H1 (cell line): ENCODE data around the gene SLC2A4RG. TPM values are rescaled to one million over a fixed set of nuclear protein-coding genes. Genes with fewer than 3 reads are reported as not detected.

Experiments used
- CTCF ChIA-PET: fragments of 300-600 bp; sonication (Branson Sonifier 250); formaldehyde crosslinking; loops from one replicate; lab custom pipeline; 2021; ENCODE audit not compliant: partially characterized antibody; lab: Charles Lee
- POLR2A ChIA-PET: fragments of 300-600 bp; sonication (Branson Sonifier 250); formaldehyde crosslinking; loops from one replicate; lab custom pipeline; 2021; ENCODE audit warnings: inconsistent platforms; ENCODE audit not compliant: partially characterized antibody; lab: Charles Lee
- DNase-seq, 2 experiments: peaks; one replicate each; pipeline versions ENCODE4 v3.0.0 to v3.0.0-alpha.2; 2010 to 2022; ENCODE audit warnings: low spot score in 2 of 2, low read depth in 1 of 2, mixed read lengths in 1 of 2
- FAIRE-seq: peaks from 2 replicates; lab custom pipeline; 2011; peaks lifted over from hg19 to GRCh38; lab: Jason Lieb, UNC
- H2AFZ ChIP-seq: 2 replicates; pipeline ENCODE4 v1.8.1; 2012; ENCODE audit warnings: low read length, inconsistent platforms
- H2AK5ac ChIP-seq: 2 replicates; pipeline ENCODE4 v1.6.1; 2013; ENCODE audit warnings: low read depth, low read length
- H2BK120ac ChIP-seq: replicated peaks from 2 replicates; pipeline ENCODE3; 2013; ENCODE audit warnings: low read depth, low read length, inconsistent platforms
- H2BK12ac ChIP-seq: 2 replicates; pipeline ENCODE4 v1.6.1; 2013; ENCODE audit warnings: low read depth, low read length
- H2BK15ac ChIP-seq: 2 replicates; pipeline ENCODE4 v1.6.1; 2013; ENCODE audit warnings: low read length
- H2BK20ac ChIP-seq: 2 replicates; pipeline ENCODE4 v1.6.1; 2013; ENCODE audit warnings: low read length
- H2BK5ac ChIP-seq: 2 replicates; pipeline ENCODE4 v1.6.1; 2013; ENCODE audit warnings: low read depth, low read length
- H3K14ac ChIP-seq: 2 replicates; pipeline ENCODE4 v1.6.1; 2013; ENCODE audit warnings: inconsistent platforms; ENCODE audit not compliant: insufficient read length
- H3K18ac ChIP-seq: 2 replicates; pipeline ENCODE4 v1.6.1; 2013; ENCODE audit warnings: low read length; ENCODE audit errors: extremely low read depth
- H3K23ac ChIP-seq: 2 replicates; pipeline ENCODE4 v1.6.1; 2013; ENCODE audit warnings: inconsistent platforms; ENCODE audit not compliant: insufficient read length
- H3K23me2 ChIP-seq: 2 replicates; pipeline ENCODE4 v1.6.1; 2013; ENCODE audit warnings: low read depth, low read length
- H3K27ac ChIP-seq: 2 replicates; pipeline ENCODE4 v1.6.1; 2011; ENCODE audit warnings: low read depth, low read length, inconsistent platforms
- H3K27me3 ChIP-seq, 4 experiments: replicated peaks in 1 of 4; 1 replicate in 1 of 4; 2 replicates in 3 of 4; pipeline versions ENCODE4 v1.6.1 to v1.8.1; 2011 to 2013; ENCODE audit warnings: low read length in 3 of 4, mild to moderate bottlenecking in 3 of 4, inconsistent platforms in 2 of 4, mixed read lengths in 2 of 4, moderate library complexity in 1 of 4; ENCODE audit not compliant: control insufficient read depth in 3 of 4, insufficient read depth in 3 of 4; ENCODE audit errors: extremely low read depth in 1 of 4
- H3K36me3 ChIP-seq, 4 experiments: 2 replicates each; pipeline versions ENCODE4 v1.6.1 to v1.8.1; 2011 to 2013; ENCODE audit warnings: mild to moderate bottlenecking in 4 of 4, low read length in 3 of 4, moderate library complexity in 2 of 4, control low read depth in 1 of 4, inconsistent platforms in 1 of 4; ENCODE audit not compliant: insufficient read depth in 4 of 4, control insufficient read depth in 2 of 4
- H3K4ac ChIP-seq: replicated peaks from 2 replicates; pipeline ENCODE3; 2013; ENCODE audit warnings: low read length, low read depth, mixed read lengths, inconsistent platforms; ENCODE audit not compliant: insufficient read length
- H3K4me1 ChIP-seq, 4 experiments: replicated peaks in 1 of 4; 1 replicate in 1 of 4; 2 replicates in 3 of 4; pipeline versions ENCODE4 v1.6.1 to v1.8.1; 2011 to 2013; ENCODE audit warnings: low read length in 3 of 4, inconsistent platforms in 2 of 4, mixed read lengths in 1 of 4; ENCODE audit not compliant: insufficient read depth in 4 of 4, control insufficient read depth in 3 of 4
- H3K4me2 ChIP-seq, 2 experiments: 2 replicates each; pipeline versions ENCODE4 v1.6.1 to v1.8.1; 2011 to 2013; ENCODE audit warnings: low read depth in 2 of 2, low read length in 2 of 2, control low read depth in 1 of 2, inconsistent platforms in 1 of 2, mild to moderate bottlenecking in 1 of 2; ENCODE audit not compliant: insufficient read depth in 1 of 2
- H3K4me3 ChIP-seq, 4 experiments: fragments of 200-600, 300-600 bp in 1 of 4; sonication (generic), shearing (Covaris generic), sonication (Bioruptor Twin) in 1 of 4; 2 replicates each; pipeline versions ENCODE4 v1.5.1 to v1.8.1; 2011 to 2016; ENCODE audit warnings: low read length in 4 of 4, low read depth in 3 of 4, control low read depth in 2 of 4, inconsistent platforms in 2 of 4, mild to moderate bottlenecking in 2 of 4, mixed read lengths in 1 of 4, moderate library complexity in 1 of 4; ENCODE audit not compliant: insufficient read depth in 2 of 4; ENCODE audit errors: extremely low read depth in 1 of 4
- H3K56ac ChIP-seq: replicated peaks from 2 replicates; pipeline ENCODE3; 2013; ENCODE audit warnings: low read depth, mild to moderate bottlenecking, mixed read lengths, low read length, inconsistent platforms; ENCODE audit not compliant: insufficient read length
- H3K79me1 ChIP-seq: 2 replicates; pipeline ENCODE4 v1.6.1; 2013; ENCODE audit warnings: low read depth, low read length, control low read depth
- H3K79me2 ChIP-seq, 2 experiments: 2 replicates each; pipeline versions ENCODE4 v1.6.1 to v1.8.1; 2012 to 2013; ENCODE audit warnings: low read length in 2 of 2, mild to moderate bottlenecking in 2 of 2, inconsistent platforms in 1 of 2; ENCODE audit not compliant: insufficient read depth in 2 of 2, control insufficient read depth in 1 of 2
- H3K9ac ChIP-seq, 4 experiments: replicated peaks in 1 of 4; 1 replicate in 1 of 4; 2 replicates in 3 of 4; pipeline versions ENCODE4 v1.6.1 to v1.8.1; 2011 to 2013; ENCODE audit warnings: low read depth in 3 of 4, low read length in 3 of 4, control low read depth in 2 of 4, mild to moderate bottlenecking in 2 of 4, moderate library complexity in 2 of 4, inconsistent platforms in 1 of 4; ENCODE audit errors: extremely low read depth in 1 of 4
- H3K9me3 ChIP-seq, 2 experiments: 2 replicates each; pipeline versions ENCODE4 v1.6.1 to v1.8.1; 2012 to 2013; ENCODE audit warnings: mild to moderate bottlenecking in 2 of 2, moderate library complexity in 2 of 2, control low read depth in 1 of 2, inconsistent platforms in 1 of 2, low read depth in 1 of 2, low read length in 1 of 2, mixed read lengths in 1 of 2; ENCODE audit not compliant: insufficient read depth in 2 of 2
- H4K20me1 ChIP-seq, 2 experiments: replicated peaks in 1 of 2; 2 replicates each; pipeline versions ENCODE3 to v1.8.1; 2011 to 2013; ENCODE audit warnings: inconsistent platforms in 2 of 2, low read length in 2 of 2, mild to moderate bottlenecking in 1 of 2; ENCODE audit not compliant: insufficient read depth in 2 of 2, control insufficient read depth in 1 of 2
- H4K5ac ChIP-seq: 2 replicates; pipeline ENCODE4 v1.6.1; 2013; ENCODE audit warnings: low read length, low read depth, mixed read lengths, inconsistent platforms; ENCODE audit not compliant: insufficient read length
- H4K8ac ChIP-seq: 2 replicates; pipeline ENCODE4 v1.8.0; 2013; ENCODE audit warnings: mild to moderate bottlenecking, moderate library complexity, low read length, inconsistent platforms; ENCODE audit not compliant: insufficient read depth; ENCODE audit errors: extremely low read depth
- H4K91ac ChIP-seq: replicated peaks from 2 replicates; pipeline ENCODE3; 2013; ENCODE audit warnings: low read length, mixed read lengths, inconsistent platforms; ENCODE audit not compliant: insufficient read length
- ASH2L ChIP-seq: fragments of 200-600, 300-600 bp; sonication (generic); IDR thresholded peaks from one replicate; pipeline ENCODE4 v1.7.1; 2017; ENCODE audit warnings: low read length
- CBX8 ChIP-seq: fragments of 300-800, 300-1000 bp; sonication (generic); IDR thresholded peaks from 2 replicates; pipeline ENCODE4 v1.7.1; 2016; ENCODE audit warnings: low read depth, low read length, borderline replicate concordance
- CEBPB ChIP-seq: IDR thresholded peaks from 2 replicates; pipeline ENCODE4 v1.6.1; 2012; ENCODE audit warnings: low read depth, low read length
- CHD1 ChIP-seq: IDR thresholded peaks from 2 replicates; pipeline ENCODE4 v1.6.1; 2012; ENCODE audit warnings: low read depth, low read length, improper control_type of control experiment
- CREB1 ChIP-seq: IDR thresholded peaks from 2 replicates; pipeline ENCODE4 v1.6.1; 2012; ENCODE audit warnings: inconsistent platforms
- CTBP2 ChIP-seq: IDR thresholded peaks from 2 replicates; pipeline ENCODE4 v1.7.0; 2011; ENCODE audit warnings: borderline replicate concordance, mild to moderate bottlenecking, moderate library complexity, mixed read lengths, low read length; ENCODE audit not compliant: insufficient read depth, insufficient read length
- GTF2F1 ChIP-seq: IDR thresholded peaks from 2 replicates; pipeline ENCODE4 v1.6.1; 2012; ENCODE audit warnings: low read depth, low read length, improper control_type of control experiment, borderline replicate concordance
- RAD21 ChIP-seq, 2 experiments: IDR thresholded peaks in 1 of 2; conservative IDR thresholded peaks in 1 of 2; 2 replicates each; pipeline ENCODE4 v1.6.1; 2011; ENCODE audit warnings: low read depth in 2 of 2, low read length in 2 of 2, improper control_type of control experiment in 1 of 2, inconsistent platforms in 1 of 2, mild to moderate bottlenecking in 1 of 2, moderate library complexity in 1 of 2
- RNF2 ChIP-seq: fragments of 200-900, 300-1000 bp; sonication (generic); IDR thresholded peaks from 2 replicates; pipeline ENCODE4 v1.7.1; 2016; ENCODE audit warnings: borderline replicate concordance, low read depth, mild to moderate bottlenecking, antibody characterized with exemption, low read length; ENCODE audit not compliant: poor library complexity, severe bottlenecking; ENCODE audit errors: missing control alignments
- SP1 ChIP-seq: IDR thresholded peaks from 2 replicates; pipeline ENCODE4 v1.6.1; 2011; ENCODE audit warnings: low read depth, low read length
- TCF12 ChIP-seq: IDR thresholded peaks from 2 replicates; pipeline ENCODE4 v1.6.1; 2011; ENCODE audit warnings: low read depth, mild to moderate bottlenecking, low read length
- WGBS, 2 experiments: shearing (Covaris generic) in 1 of 2; methylation state at CpG; one replicate each; pipeline versions ENCODE4 v1.1.6 to v1.1.7; 2013 to 2015; ENCODE audit warnings: low lambda C conversion rate in 2 of 2, mixed read lengths in 2 of 2, inconsistent platforms in 1 of 2, low coverage in 1 of 2, missing lambda C conversion rate in 1 of 2; ENCODE audit not compliant: insufficient replicate concordance in 2 of 2, insufficient coverage in 1 of 2, insufficient read length in 1 of 2; ENCODE audit errors: extremely low coverage in 1 of 2, missing lambda C conversion rate in 1 of 2; 5-methylcytosine and 5-hydroxymethylcytosine counted together
- polyA plus RNA-seq, 7 experiments: library from polyadenylated mRNA; depleted of rRNA in 3 of 7; stranded (reverse) in 5 of 7; unstranded in 2 of 7; fragments of >200 nt in 5 of 7; fragments of 200-250 nt in 2 of 7; gene quantifications; 1 replicate in 5 of 7; 2 replicates in 1 of 7; 4 replicates in 1 of 7; pipeline versions ENCODE4 v1.2.1 to v1.2.3, GENCODE V29; 2011 to 2013; ENCODE audit warnings: missing spikeins in 2 of 7, mixed read lengths in 2 of 7
- total RNA-seq: library from RNA; stranded (reverse); fragmentation: NEBNext Ultra II Directional; extraction: Animal tissue kit (Norgen Biotek cat#: 25700); gene quantifications from 2 replicates; pipeline ENCODE4 v1.2.1, GENCODE V29; 2021
- TF ChIP-seq, protein P1 (sequence below): IDR thresholded peaks from 2 replicates; pipeline ENCODE4 v1.6.1; 2012; ENCODE audit warnings: low read length, inconsistent platforms

The SLC2A4RG gene
- total and polyA plus RNA-seq, 2 of the 8 experiments (the other 6 are each of a cell fraction or from before 2014, with no cell fraction given), result 15.9 to 29.1 TPM

- CTCF ChIA-PET, result interaction anchor here (1.3 to 10.7 kb wide), 4 partner anchors 11 to 122 kb away, joined by 4 to 191 read pairs (median 11); partner anchors contain the start of gene ABHD16B
- no peak overlapping the region for H3K14ac ChIP-seq
- peaks cover 4 to 11% of the 10 kb centered on the region in 2 experiments; a peak in 2 of 4 replicates for H3K79me2 ChIP-seq
- no peak for TF ChIP-seq CTBP2
- TF ChIP-seq CBX8, result no peak
- no peak for TF ChIP-seq SP1
- no peak for TF ChIP-seq RAD21 (IDR thresholded peaks at IDR 0.05 in 1 of 2, conservative IDR thresholded peaks at IDR 0.05 in 1 of 2; ENCODE audit: low read depth in 2 of 2, low read length in 2 of 2)
- TF ChIP-seq GTF2F1, result no peak
- TF ChIP-seq, protein P1, sequence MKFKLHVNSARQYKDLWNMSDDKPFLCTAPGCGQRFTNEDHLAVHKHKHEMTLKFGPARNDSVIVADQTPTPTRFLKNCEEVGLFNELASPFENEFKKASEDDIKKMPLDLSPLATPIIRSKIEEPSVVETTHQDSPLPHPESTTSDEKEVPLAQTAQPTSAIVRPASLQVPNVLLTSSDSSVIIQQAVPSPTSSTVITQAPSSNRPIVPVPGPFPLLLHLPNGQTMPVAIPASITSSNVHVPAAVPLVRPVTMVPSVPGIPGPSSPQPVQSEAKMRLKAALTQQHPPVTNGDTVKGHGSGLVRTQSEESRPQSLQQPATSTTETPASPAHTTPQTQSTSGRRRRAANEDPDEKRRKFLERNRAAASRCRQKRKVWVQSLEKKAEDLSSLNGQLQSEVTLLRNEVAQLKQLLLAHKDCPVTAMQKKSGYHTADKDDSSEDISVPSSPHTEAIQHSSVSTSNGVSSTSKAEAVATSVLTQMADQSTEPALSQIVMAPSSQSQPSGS, result no peak
- TF ChIP-seq CHD1, result no peak
- no peak for TF ChIP-seq CREB1
- no peak for TF ChIP-seq CEBPB
- no peak for TF ChIP-seq TCF12
- no peak for TF ChIP-seq RNF2
- TF ChIP-seq ASH2L, result no peak
These were observed 38.0 kb downstream of the SLC2A4RG start for GRCh38 chr20:63777614-63778013.

More at GRCh38 chr20:63777614-63778013, 38.0 kb downstream of the SLC2A4RG start:
- no peak overlapping the region for H2BK120ac ChIP-seq
- H3K79me1 ChIP-seq, result peaks cover 13% of the 10 kb centered on the region
- no peak overlapping the region for H3K18ac ChIP-seq
- no peak overlapping the region for H4K5ac ChIP-seq
- no peak overlapping the region for H3K4me3 ChIP-seq
- no peak overlapping the region for H3K56ac ChIP-seq
- POLR2A ChIA-PET, result interaction anchor here (0.8 to 1.3 kb wide), 2 partner anchors 10 to 41 kb away, joined by 3 read pairs; partner anchors contain the start of gene LIME1
- peaks cover 0 to 9% (median 6%) of the 10 kb centered on the region in 4 experiments; a peak in 5 of 7 replicates for H3K4me1 ChIP-seq
- no peak overlapping the region for H3K4ac ChIP-seq
- H3K36me3 ChIP-seq, result no peaks in the 10 kb centered on the region
- no peak overlapping the region for H2BK12ac ChIP-seq
- peaks cover 3 to 14% of the 10 kb centered on the region in 2 experiments for H4K20me1 ChIP-seq
- H2AFZ ChIP-seq, result no peak overlapping the region
- 97% methylated on average over 13 of the region's 13 CpGs; no CpG with 5 or more reads in 1 of the 2 experiments for WGBS, 2 experiments
- H2BK5ac ChIP-seq, result no peak overlapping the region
- no peaks in the 10 kb centered on the region for H3K27me3 ChIP-seq
- peaks cover 7% of the 10 kb centered on the region; the same call in 1 of the 2 replicates for H3K23me2 ChIP-seq
- H3K9me3 ChIP-seq, result peaks cover 0 to 3% of the 10 kb centered on the region in 2 experiments; a peak in 1 of 4 replicates
- no peak overlapping the region for H2BK20ac ChIP-seq
- H3K27ac ChIP-seq, result no peak overlapping the region
- H4K8ac ChIP-seq, result no peak overlapping the region
- H2BK15ac ChIP-seq, result no peak overlapping the region
- H2AK5ac ChIP-seq, result no peak overlapping the region
- DNase-seq (no peak), FAIRE-seq (no peak)
- no peak overlapping the region for H3K23ac ChIP-seq
- H4K91ac ChIP-seq, result no peak overlapping the region
- H3K9ac ChIP-seq, result no peak overlapping the region
- H3K4me2 ChIP-seq, result no peak overlapping the region
